ENCODE data around the gene CNOT1.
"Not testable (repeated sequence)": the region's sequence is repeated elsewhere in the genome, so short reads cannot be mapped to it uniquely, and the experiment has no call there.

Gene CNOT1

GRCh38 chr16:58501242-58502131, 128.1 kb downstream of the CNOT1 start:
- DNase-seq, result peak; percentile 47

GRCh38 chr16:58500430-58501241, 129.0 kb downstream of the CNOT1 start:
- peak; percentile 47 for DNase-seq

DNA sequence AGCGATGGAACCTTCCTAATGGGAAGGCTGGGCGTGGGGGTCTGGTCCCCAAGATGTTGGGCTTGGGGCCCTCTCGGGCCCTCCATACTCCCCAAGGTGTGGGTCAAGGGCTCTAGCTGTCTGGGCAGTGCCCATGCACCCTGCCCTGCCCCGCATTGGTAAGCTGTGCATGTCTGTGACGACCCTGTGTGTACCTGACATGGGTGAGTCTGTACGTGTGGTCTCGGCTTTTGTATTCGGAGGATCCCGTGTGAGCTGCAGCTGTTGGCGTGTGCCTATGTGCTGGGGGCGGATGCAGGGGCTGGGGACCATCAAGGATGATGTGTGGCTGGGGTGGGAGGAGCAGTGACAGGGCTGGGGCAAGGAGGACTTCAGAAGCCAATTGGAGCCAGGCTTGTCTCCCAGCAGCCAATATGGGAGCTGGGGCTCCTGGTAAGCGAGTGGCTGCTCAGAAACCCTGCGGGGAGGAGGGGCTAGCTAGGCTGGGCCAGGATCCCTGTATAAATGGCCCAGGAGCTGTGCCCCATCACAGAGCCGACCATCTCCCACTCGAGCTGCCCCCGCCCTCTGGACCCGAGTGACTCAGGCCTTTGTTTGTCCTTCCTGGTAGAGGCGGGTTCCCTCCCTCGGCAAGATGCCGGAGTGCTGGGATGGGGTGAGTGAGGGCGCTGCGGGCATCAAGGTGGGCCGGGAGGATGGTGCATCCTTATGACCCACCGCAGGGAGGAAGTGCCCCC, 129.8 kb downstream of the CNOT1 start, which contains the start of gene NDRG4:
NDRG4 (plus strand) TSS at position 529 of the 737 bp plus-strand sequence; CDS start at position 635, 106 bp downstream.
- peak; percentile 91 for DNase-seq

- DNase-seq, result no peak
Measured at GRCh38 chr16:58499092-58499511, 130.5 kb downstream of the CNOT1 start.

DNA sequence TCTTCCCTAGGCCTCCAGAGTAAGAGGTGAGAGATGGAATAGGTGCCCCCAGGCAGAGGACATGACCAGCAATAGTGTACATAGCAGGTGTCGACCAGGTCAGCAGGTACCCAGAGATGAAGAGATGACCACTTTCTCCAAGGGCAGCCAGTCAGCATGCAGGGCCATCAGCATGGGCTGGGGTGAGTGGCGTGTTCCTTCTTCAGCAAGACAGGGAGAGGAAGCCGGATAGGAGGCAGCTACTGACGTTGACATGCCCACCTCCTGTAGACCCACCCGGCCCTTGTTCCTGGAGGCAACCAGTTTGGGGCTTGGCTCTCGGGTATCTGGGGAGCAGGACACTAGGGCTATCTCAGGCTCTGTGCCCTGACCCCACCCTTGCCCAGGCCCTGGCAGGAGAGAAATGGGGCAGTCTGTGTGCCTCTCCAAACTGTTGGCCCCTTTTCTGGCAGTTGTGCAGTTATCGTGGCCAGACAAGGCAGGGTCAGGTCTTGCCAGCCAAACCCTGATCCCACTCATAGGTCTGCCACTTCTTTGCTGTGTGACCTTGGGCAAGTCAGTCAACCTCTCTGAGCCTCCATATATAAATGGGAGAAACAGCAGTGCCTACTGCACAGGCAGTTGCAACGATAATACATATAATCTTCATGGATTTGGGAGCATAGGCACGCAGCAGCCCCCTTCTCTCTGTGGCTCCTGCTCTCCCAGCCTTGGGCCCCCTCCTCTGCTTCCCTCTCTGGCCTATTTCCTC, 131.1 kb downstream of the CNOT1 start:
- no peak for DNase-seq

DNA sequence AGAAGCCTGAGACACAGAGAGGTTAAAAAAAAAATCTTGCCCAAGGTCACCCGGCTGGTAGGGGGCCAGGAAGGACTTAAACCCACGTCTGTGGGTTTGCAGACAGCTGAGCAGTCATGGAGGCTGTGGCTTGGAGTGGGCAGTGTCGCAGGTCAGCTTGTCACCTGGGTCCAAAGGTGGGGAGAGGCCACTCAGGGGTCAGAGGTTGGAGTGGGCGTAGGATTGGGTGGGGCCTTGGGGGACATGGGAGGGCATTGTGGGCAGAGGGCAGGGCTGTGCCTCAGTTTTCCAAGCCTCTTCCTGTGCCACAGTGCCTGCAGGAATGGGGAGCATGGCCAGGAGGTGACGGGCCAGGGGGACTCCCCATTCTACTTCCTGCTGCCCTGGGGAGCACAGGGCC, 131.7 kb downstream of the CNOT1 start:
- no peak for DNase-seq

- DNase-seq, result no peak
Measured at GRCh38 chr16:58497468-58497867, 132.2 kb downstream of the CNOT1 start.

GRCh38 chr16:58495521-58496331, 133.9 kb downstream of the CNOT1 start:
- DNase-seq, result no peak

- DNase-seq, result peak; percentile 99
Measured at GRCh38 chr16:58494981-58495520, 134.6 kb downstream of the CNOT1 start.

- no peak for DNase-seq
Measured at GRCh38 chr16:58493756-58494431, 135.7 kb downstream of the CNOT1 start.

DNA sequence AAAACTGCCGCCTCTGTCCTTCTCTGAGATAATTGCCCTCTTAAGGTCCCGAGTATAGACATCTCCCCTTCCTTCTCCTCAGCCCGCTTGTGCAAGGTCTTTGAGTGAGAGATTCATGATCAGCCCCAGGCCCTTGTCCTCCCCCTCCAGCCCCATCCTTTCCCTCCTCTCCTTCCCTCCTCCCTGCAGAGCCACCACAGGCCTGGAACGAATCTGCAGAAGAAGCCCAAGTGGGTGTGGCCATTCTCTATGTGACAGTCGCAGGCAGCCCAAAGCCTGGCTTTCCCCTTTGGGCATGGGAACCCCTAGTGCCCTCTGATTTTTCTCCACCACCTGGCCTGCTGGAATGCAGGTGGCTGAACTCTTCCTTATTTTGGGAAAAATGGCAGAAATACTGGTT, 136.9 kb downstream of the CNOT1 start:
- DNase-seq, result peak; percentile 39

GRCh38 chr16:58492066-58492465, 137.6 kb downstream of the CNOT1 start:
- no peak for DNase-seq

DNA sequence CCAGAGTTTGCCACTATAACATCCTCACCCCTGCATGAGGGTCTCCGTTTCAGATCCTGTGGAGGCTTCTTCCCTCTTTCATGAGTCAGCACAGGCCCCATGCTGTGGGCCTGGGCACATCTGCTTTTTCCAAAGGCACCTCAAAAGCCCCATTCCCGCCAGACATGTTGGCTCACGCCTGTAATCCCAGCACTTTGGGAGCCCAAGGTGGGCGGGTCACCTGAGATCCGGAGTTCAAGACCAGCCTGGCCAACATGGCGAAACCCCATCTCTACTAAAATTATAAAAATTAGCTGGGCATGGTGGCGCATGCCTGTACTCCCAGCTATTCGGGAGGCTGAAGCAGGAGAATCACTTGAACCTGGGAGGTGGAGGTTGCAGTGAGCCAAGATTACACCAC, 139.1 kb downstream of the CNOT1 start:
- not testable (repeated sequence) for DNase-seq

DNA sequence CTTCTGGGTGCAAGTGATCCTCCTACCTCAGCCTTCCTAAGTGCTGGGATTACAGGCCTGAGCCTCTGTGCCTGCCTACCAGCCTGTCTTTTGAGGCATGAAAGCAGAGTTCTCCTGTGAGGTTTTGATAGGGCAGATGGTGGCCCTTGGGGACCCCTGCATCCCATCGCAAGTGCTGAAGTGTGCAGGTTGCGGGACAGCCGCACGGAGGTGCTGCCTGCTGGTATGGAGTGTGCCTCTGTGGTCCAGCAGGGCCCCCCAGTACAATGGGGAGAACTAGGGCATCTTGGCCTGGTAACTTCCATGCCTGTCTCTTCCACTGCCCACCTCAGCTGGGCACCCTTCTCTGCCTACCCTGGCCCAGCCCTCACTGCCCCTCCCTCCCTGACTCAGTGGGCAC, 139.6 kb downstream of the CNOT1 start:
- DNase-seq, result no peak

DNA sequence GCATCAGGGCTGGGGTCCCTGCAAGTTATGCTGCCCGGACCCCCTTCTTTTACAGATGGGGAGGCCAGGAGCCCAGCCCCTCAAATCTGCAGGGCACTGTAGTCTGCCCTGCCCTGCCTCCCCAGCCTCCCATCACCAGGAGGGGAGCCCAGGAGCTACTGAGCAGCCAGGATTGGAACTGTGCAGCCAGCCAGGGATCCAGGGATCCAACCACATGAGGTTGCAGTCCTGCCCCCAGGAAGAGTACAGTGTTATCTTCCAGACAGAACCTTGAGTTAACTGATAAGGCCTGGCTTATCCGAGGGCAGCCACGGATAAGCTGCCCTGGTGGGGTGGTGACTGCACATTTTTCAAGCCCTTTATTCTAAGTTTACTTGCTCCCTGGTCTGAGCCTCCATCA, 141.1 kb downstream of the CNOT1 start:
- no peak for DNase-seq

GRCh38 chr16:58487566-58488351, 141.9 kb downstream of the CNOT1 start:
- peak; percentile 88 for DNase-seq

DNA sequence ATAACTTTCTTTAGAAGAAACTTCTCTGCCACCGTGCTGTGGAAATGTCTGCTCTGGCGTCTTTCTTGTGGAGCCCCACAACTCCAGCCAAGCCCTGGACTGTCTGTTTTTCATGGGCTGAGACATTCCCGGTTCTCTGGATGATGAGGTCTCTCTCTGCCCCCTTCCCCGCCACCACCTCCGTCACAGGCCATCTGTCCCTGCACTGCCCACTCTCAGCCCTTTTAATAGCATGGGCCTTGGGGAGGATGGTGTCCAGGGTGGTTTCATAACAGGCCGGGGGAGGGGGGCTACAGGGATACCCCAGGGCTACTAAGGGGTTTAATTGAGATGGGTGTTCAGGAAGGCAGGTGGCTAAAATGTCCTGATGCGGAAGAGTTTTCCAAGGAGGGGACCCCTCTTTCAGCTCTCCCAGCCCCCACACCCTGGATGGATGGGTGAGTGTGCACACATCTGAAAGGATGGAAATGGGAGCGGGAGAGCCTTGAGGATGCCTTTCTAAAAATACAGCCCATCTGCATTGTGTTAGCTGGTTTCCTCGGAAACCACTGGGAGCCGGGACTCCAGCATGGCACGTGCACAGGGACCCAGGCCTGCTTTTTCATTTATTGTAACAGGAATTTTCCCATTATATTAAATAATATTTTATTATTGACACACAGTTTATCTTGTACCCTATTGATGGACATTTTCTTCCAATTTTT, 144.3 kb downstream of the CNOT1 start:
- DNase-seq, result no peak

- no peak for DNase-seq
Measured at GRCh38 chr16:58481931-58482330, 147.7 kb downstream of the CNOT1 start.

Measured in COR-L47 (cell line).